Measurements from ENCODE around the gene CHRM4.

The CHRM4 gene

GRCh38 chr11:46391578-46392420, at the start of gene CHRM4:
Gene CHRM4, minus strand, starts transcription at chr11:46391776. Its CDS starts 5,219 bp downstream, at chr11:46386557.
- peak; percentile 60 for DNase-seq (ENCODE audit: low spot score)

GRCh38 chr11:46438211-46438610, 46.6 kb upstream of the CHRM4 start:
- no peak for DNase-seq (ENCODE audit: low spot score)

GRCh38 chr11:46437122-46437689, 45.6 kb upstream of the CHRM4 start:
- DNase-seq (ENCODE audit: low spot score) = no peak

- DNase-seq (ENCODE audit: low spot score) = no peak
Observed at GRCh38 chr11:46436113-46436512, 44.5 kb upstream of the CHRM4 start.

- DNase-seq (ENCODE audit: low spot score) = no peak
Observed at GRCh38 chr11:46435679-46436078, 44.1 kb upstream of the CHRM4 start.

- no peak for DNase-seq (ENCODE audit: low spot score)
Observed at GRCh38 chr11:46431211-46431610, 39.6 kb upstream of the CHRM4 start.

- DNase-seq (ENCODE audit: low spot score) = peak; percentile 27
Observed at GRCh38 chr11:46429717-46430116, 38.1 kb upstream of the CHRM4 start.

GRCh38 chr11:46427364-46427763, 35.8 kb upstream of the CHRM4 start:
- DNase-seq (ENCODE audit: low spot score) = no peak

GRCh38 chr11:46426233-46426991, 34.8 kb upstream of the CHRM4 start:
- no peak for DNase-seq (ENCODE audit: low spot score)

- DNase-seq (ENCODE audit: low spot score) = no peak
Observed at GRCh38 chr11:46422588-46422987, 31.0 kb upstream of the CHRM4 start.

- DNase-seq (ENCODE audit: low spot score) = no peak
Observed at GRCh38 chr11:46421257-46421880, 29.8 kb upstream of the CHRM4 start.

- no peak for DNase-seq (ENCODE audit: low spot score)
Observed at GRCh38 chr11:46420513-46420912, 28.9 kb upstream of the CHRM4 start.

- DNase-seq (ENCODE audit: low spot score) = no peak
Observed at GRCh38 chr11:46418751-46419150, 27.2 kb upstream of the CHRM4 start.

- no peak for DNase-seq (ENCODE audit: low spot score)
Observed at GRCh38 chr11:46417711-46418110, 26.1 kb upstream of the CHRM4 start.

- no peak for DNase-seq (ENCODE audit: low spot score)
Observed at GRCh38 chr11:46414879-46415278, 23.3 kb upstream of the CHRM4 start.

- no peak for DNase-seq (ENCODE audit: low spot score)
Observed at GRCh38 chr11:46414466-46414796, 22.9 kb upstream of the CHRM4 start.

GRCh38 chr11:46413760-46414465, 22.3 kb upstream of the CHRM4 start:
- no peak for DNase-seq (ENCODE audit: low spot score)

GRCh38 chr11:46410021-46410420, 18.4 kb upstream of the CHRM4 start:
- DNase-seq (ENCODE audit: low spot score) = no peak

GRCh38 chr11:46408407-46408986, 16.9 kb upstream of the CHRM4 start:
- no peak for DNase-seq (ENCODE audit: low spot score)

- no peak for DNase-seq (ENCODE audit: low spot score)
Observed at GRCh38 chr11:46407635-46408034, 16.1 kb upstream of the CHRM4 start.

- DNase-seq (ENCODE audit: low spot score) = peak; percentile 58
Observed at GRCh38 chr11:46404476-46405017, 13.0 kb upstream of the CHRM4 start.

All from GM03348 (cell line).